NB4 (cell line): Measurements from ENCODE around the gene USB1.

Source experiments
- DNase-seq: peaks from one replicate; pipeline ENCODE4 v3.0.0; 2010; ENCODE audit warnings: low read depth
- H3K4me3 ChIP-seq: one replicate; pipeline ENCODE4 v1.5.1; 2011; ENCODE audit warnings: mild to moderate bottlenecking, low read depth, low read length, moderate library complexity
- CTCF ChIP-seq: IDR thresholded peaks from one replicate; pipeline ENCODE4 v1.5.1; 2012; ENCODE audit warnings: low read depth, low read length
- MYC ChIP-seq: IDR thresholded peaks from 2 replicates; pipeline ENCODE4 v1.6.1; 2011; ENCODE audit warnings: low read depth, low read length
- POLR2A ChIP-seq: IDR thresholded peaks from 2 replicates; pipeline ENCODE4 v1.6.1; 2011; ENCODE audit warnings: mild to moderate bottlenecking; ENCODE audit not compliant: insufficient read length; ENCODE audit errors: extremely low read depth
- TF ChIP-seq, protein P1 (sequence below): IDR thresholded peaks from 2 replicates; pipeline ENCODE4 v1.6.1; 2011; ENCODE audit warnings: low read depth, low read length

Gene USB1

DNA sequence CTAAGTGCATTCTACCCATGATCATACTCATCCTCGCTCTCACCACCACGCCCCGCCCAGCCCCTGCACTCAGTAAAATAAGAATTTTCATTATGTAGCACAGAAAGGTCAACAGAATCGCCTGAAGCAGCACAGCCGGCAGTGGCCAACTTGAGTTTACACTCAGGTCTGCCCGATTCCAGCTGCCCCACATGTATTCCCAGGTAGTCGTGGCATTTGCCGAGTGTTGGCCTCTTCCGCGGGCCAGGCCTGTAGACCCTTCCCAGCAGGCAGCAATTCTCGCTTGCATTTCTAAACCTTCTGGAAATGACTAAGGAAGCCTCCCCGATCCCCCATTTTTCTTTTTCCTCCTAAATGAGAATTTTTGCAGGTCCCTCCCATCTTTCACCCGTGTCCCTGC lies 30.9 kb upstream of the USB1 start:
- no peak for TF ChIP-seq MYC
- no peak for TF ChIP-seq POLR2A
- TF ChIP-seq, protein P1, sequence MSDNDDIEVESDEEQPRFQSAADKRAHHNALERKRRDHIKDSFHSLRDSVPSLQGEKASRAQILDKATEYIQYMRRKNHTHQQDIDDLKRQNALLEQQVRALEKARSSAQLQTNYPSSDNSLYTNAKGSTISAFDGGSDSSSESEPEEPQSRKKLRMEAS = no peak
- TF ChIP-seq CTCF = no peak
- no peak overlapping the region for H3K4me3 ChIP-seq

GRCh38 chr16:57970970-57971369 lies 30.2 kb upstream of the USB1 start, which contains the start of gene CNGB1:
CNGB1 (minus strand) TSS chr16:57971128; CDS start chr16:57967286, 3,842 bp downstream.
- TF ChIP-seq, protein P1 = no peak
- TF ChIP-seq POLR2A (no peak), CTCF (no peak), MYC (no peak)
- no peak within 1 kb of the TSS for H3K4me3 ChIP-seq
- DNase-seq = no peak

More for the DNA sequence above, 30.9 kb upstream of the USB1 start:
- DNase-seq = no peak

GRCh38 chr16:57971848-57972247 lies 29.4 kb upstream of the USB1 start:
- TF ChIP-seq MYC = no peak
- TF ChIP-seq POLR2A = no peak
- TF ChIP-seq, protein P1 = no peak
- TF ChIP-seq CTCF = no peak

GRCh38 chr16:57972306-57972705 lies 28.9 kb upstream of the USB1 start:
- H3K4me3 ChIP-seq = no peak overlapping the region
- TF ChIP-seq CTCF = no peak
- TF ChIP-seq, protein P1 = no peak
- TF ChIP-seq POLR2A = no peak
- no peak for DNase-seq

More at GRCh38 chr16:57971848-57972247, 29.4 kb upstream of the USB1 start:
- no peak overlapping the region for H3K4me3 ChIP-seq
- no peak for DNase-seq

DNA sequence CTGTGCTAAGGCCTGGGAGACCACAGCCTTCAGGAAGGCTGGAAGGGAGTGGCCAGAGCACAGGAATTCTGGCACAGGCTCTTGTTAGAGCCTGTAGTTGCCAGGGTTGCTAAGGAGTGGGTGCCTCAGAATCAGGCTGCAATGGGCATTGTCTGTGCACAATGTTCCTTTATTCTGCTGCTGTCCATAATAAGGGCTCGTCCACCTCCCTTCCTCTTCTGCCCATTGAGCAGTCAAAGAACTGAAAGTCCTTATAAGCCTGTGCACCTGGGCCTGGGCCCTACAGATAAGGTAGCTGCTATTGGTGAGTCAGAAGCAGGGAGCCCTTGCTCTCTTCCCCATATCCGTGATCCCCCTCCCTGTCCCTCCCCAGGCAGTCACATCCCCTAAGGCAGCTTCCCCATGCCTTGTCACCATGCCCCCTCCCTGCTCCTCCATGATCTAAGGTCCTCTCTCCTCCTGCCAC lies 24.8 kb upstream of the USB1 start:
- no peak for TF ChIP-seq POLR2A
- TF ChIP-seq, protein P1 = no peak
- no peak for TF ChIP-seq MYC
- TF ChIP-seq CTCF = no peak
- DNase-seq = no peak
- H3K4me3 ChIP-seq = no peak overlapping the region
